Mucosa of descending colon (tissue), 3 donors: ENCODE results near the gene CTTNBP2. TPM values are rescaled to one million over a fixed set of nuclear protein-coding genes. Genes with fewer than 3 reads are reported as not detected.

ENCODE experiments used
- ATAC-seq: fragments of 200-7000 bp; cut with Tn5 transposase; one replicate; pipeline ENCODE4 v1.9.1; 2020; ENCODE audit warnings: mild to moderate bottlenecking, moderate library complexity
- DNase-seq, 3 donors: peaks; one replicate each; pipeline ENCODE4 v3.0.0-alpha.2; 2020
- H3K36me3 ChIP-seq: fragments of 200-600 bp; one replicate; pipeline ENCODE4 v1.8.0; 2021; ENCODE audit warnings: low read depth, mild to moderate bottlenecking
- H3K4me1 ChIP-seq: fragments of 200-600 bp; one replicate; pipeline ENCODE4 v1.8.0; 2021; ENCODE audit warnings: low read depth, mild to moderate bottlenecking
- H3K4me3 ChIP-seq: fragments of 200-600 bp; one replicate; pipeline ENCODE4 v1.8.0; 2021; ENCODE audit warnings: mild to moderate bottlenecking
- H3K9me3 ChIP-seq: fragments of 200-600 bp; one replicate; pipeline ENCODE4 v1.8.0; 2021; ENCODE audit warnings: mild to moderate bottlenecking
- CTCF ChIP-seq: fragments of 200-600 bp; IDR thresholded peaks from one replicate; pipeline ENCODE4 v1.8.0; 2022; ENCODE audit warnings: antibody characterized with exemption, mild to moderate bottlenecking
- intact Hi-C, 2 donors: fragments of 100-400 bp; cut with DNase I in 1 of 2; cut with micrococcal nuclease in 1 of 2; formaldehyde crosslinking; loops; one replicate each; pipeline versions ENCODE4 v1.11.0 to v1.11.1; 2022; cut with DNase I, micrococcal nuclease
- total RNA-seq, 3 donors: library from RNA; stranded (reverse); fragmentation: NEBNext Ultra II Directional in 2 of 3; extraction: Animal tissue kit (Norgen Biotek cat#: 25700) in 2 of 3; gene quantifications; one replicate each; pipeline versions ENCODE4 v1.2.1 to v1.2.4, GENCODE V29; 2021 to 2023
- donor health status: DM: no; HTN: no; CAD: no; lungs with moderate emphysema.
- donor health status: DM: no; HTN: no; CAD: no.
- donor health status: DM: no; HTN: yes; CAD: no.

CTTNBP2 gene
- total RNA-seq, 3 donors from 2014 or later: 3.9 to 8.3 (median 7.2) TPM

- TF ChIP-seq CTCF: no peak
- intact Hi-C loops: no loop called here
- Histone ChIP-seq H3K36me3 (no peaks in the 10 kb centered on the region), H3K4me1 (no peaks in the 10 kb centered on the region), H3K9me3 (no peaks in the 10 kb centered on the region), H3K4me3 (no peak overlapping the region)
- ATAC-seq: peak; percentile 30
- peak in 1 of 3 donors; percentile 15 for DNase-seq
Observed at GRCh38 chr7:117830422-117830954, 42.8 kb downstream of the CTTNBP2 start.

GRCh38 chr7:117829450-117830117, 43.7 kb downstream of the CTTNBP2 start:
- ATAC-seq: no peak
- intact Hi-C loops: no loop called here
- Histone ChIP-seq H3K4me1 (no peaks in the 10 kb centered on the region), H3K36me3 (no peaks in the 10 kb centered on the region), H3K4me3 (no peak overlapping the region), H3K9me3 (no peaks in the 10 kb centered on the region)
- TF ChIP-seq CTCF: no peak
- no peak for DNase-seq

GRCh38 chr7:117828825-117829224, 44.4 kb downstream of the CTTNBP2 start:
- no peak overlapping the region for H3K4me3 ChIP-seq
- no peaks in the 10 kb centered on the region for H3K4me1 ChIP-seq
- TF ChIP-seq CTCF: no peak
- ATAC-seq (no peak), DNase-seq (no peak)
- H3K9me3 ChIP-seq: no peaks in the 10 kb centered on the region
- H3K36me3 ChIP-seq: no peaks in the 10 kb centered on the region
- intact Hi-C loops: no loop called here

GRCh38 chr7:117827862-117828261, 45.4 kb downstream of the CTTNBP2 start:
- no peak for TF ChIP-seq CTCF

GRCh38 chr7:117825132-117825531, 48.1 kb downstream of the CTTNBP2 start:
- H3K36me3 ChIP-seq: no peaks in the 10 kb centered on the region
- ATAC-seq (no peak), DNase-seq (no peak)
- no peak for TF ChIP-seq CTCF
- intact Hi-C loops: no loop called here
- no peaks in the 10 kb centered on the region for H3K4me1 ChIP-seq
- no peaks in the 10 kb centered on the region for H3K9me3 ChIP-seq
- H3K4me3 ChIP-seq: no peak overlapping the region

More at GRCh38 chr7:117827862-117828261, 45.4 kb downstream of the CTTNBP2 start:
- Histone ChIP-seq H3K4me1 (no peaks in the 10 kb centered on the region), H3K9me3 (no peaks in the 10 kb centered on the region), H3K4me3 (no peak overlapping the region), H3K36me3 (no peaks in the 10 kb centered on the region)
- DNase-seq (no peak), ATAC-seq (peak; percentile 78)
- intact Hi-C loops: no loop called here
